ENCODE data around the gene MEF2A. TPM values are rescaled to one million over a fixed set of nuclear protein-coding genes. Genes with fewer than 3 reads are reported as not detected.
"Not testable (repeated sequence)": the region's sequence is repeated elsewhere in the genome, so short reads cannot be mapped to it uniquely, and the experiment has no call there.

MEF2A gene
- total RNA-seq (10 to 100 TPM; 43.2 to 82.7 (median 66.4) TPM), polyA plus RNA-seq (10 to 100 TPM; 25.5 to 58.9 TPM)
- long read RNA-seq, donor 1, full-length matches to known transcripts: 38 of 88 reads
- long read RNA-seq, donor 1, partial matches to known transcripts: 24 of 88 reads
- long read RNA-seq, donor 1, other reads (novel, unspliced or antisense): 26 of 88 reads
- long read RNA-seq, donor 2, full-length matches to known transcripts: 16 of 22 reads
- long read RNA-seq, donor 2, partial matches to known transcripts: 6 of 22 reads
- long read RNA-seq, donor 2, other reads (novel, unspliced or antisense): 0 of 22 reads
- long read RNA-seq, donor 3, full-length matches to known transcripts: 70 of 120 reads
- long read RNA-seq, donor 3, partial matches to known transcripts: 6 of 120 reads
- long read RNA-seq, donor 3, other reads (novel, unspliced or antisense): 44 of 120 reads

- Histone ChIP-seq H3K9me3 (no peaks in the 10 kb centered on the region), H3K4me1 (ENCODE audit: insufficient read depth) (peaks cover 3% of the 10 kb centered on the region), H3K27ac (peak within 1 kb of the TSS; percentile 91 to 99), H3K36me3 (no peaks in the 10 kb centered on the region), H3K4me3 (peak within 1 kb of the TSS; percentile 71), H3K27me3 (no peaks in the 10 kb centered on the region)
- DNase-seq: peak; percentile 96 to 97 (median 96)
- WGBS, 3 donors: 0% methylated on average over 77 to 101 of the region's 101 CpGs
- intact Hi-C loops (cut with DNase I): loop anchor here in 1 of 4 donors (10.0 kb wide), 2 partner anchors 161 to 281 kb away; no protein-coding TSS in a partner anchor
- TF ChIP-seq CTCF (IDR thresholded peaks at IDR 0.05) (no peak), POLR2A (IDR thresholded peaks at IDR 0.05) (peak; percentile 87), EP300 (IDR thresholded peaks at IDR 0.05) (no peak)
Measured at GRCh38 chr15:99565299-99566156, at the start of gene MEF2A. Gene MEF2A, plus strand, starts transcription at chr15:99565984. Its CDS starts 67,136 bp downstream, at chr15:99633120.

GRCh38 chr15:99518191-99518590 lies 47.6 kb upstream of the MEF2A start:
- TF ChIP-seq EP300 (IDR thresholded peaks at IDR 0.05) (no peak), POLR2A (IDR thresholded peaks at IDR 0.05) (no peak), CTCF (IDR thresholded peaks at IDR 0.05) (no peak)
- H3K9me3 ChIP-seq: no peaks in the 10 kb centered on the region
- no peaks in the 10 kb centered on the region for H3K4me1 ChIP-seq (ENCODE audit: insufficient read depth)
- H3K27ac ChIP-seq: no peak overlapping the region
- H3K27me3 ChIP-seq: no peaks in the 10 kb centered on the region
- intact Hi-C loops (cut with DNase I): loop anchor here in 1 of 4 donors (5.0 kb wide), 1 partner anchor 34 kb away; no protein-coding TSS in a partner anchor
- no peaks in the 10 kb centered on the region for H3K36me3 ChIP-seq
- no peak overlapping the region for H3K4me3 ChIP-seq
- no peak for DNase-seq
- WGBS, 3 donors: 79 to 84% (median 80%) methylated on average over 4 of the region's 4 CpGs

- intact Hi-C loops (cut with DNase I): loop anchor here in 1 of 4 donors (5.0 kb wide), 1 partner anchor 33 kb away; no protein-coding TSS in a partner anchor
- not testable (repeated sequence) for H3K9me3 ChIP-seq; H3K4me1 ChIP-seq (ENCODE audit: insufficient read depth); H3K4me3 ChIP-seq; DNase-seq; H3K36me3 ChIP-seq; H3K27me3 ChIP-seq; H3K27ac ChIP-seq
- 78 to 90% (median 83%) methylated on average over 1 of the region's 1 CpG for WGBS, 3 donors
Measured at GRCh38 chr15:99519366-99519765, 46.4 kb upstream of the MEF2A start.

- H3K4me3 ChIP-seq: no peak overlapping the region
- H3K4me1 ChIP-seq (ENCODE audit: insufficient read depth): no peaks in the 10 kb centered on the region
- H3K27ac ChIP-seq: no peak overlapping the region
- DNase-seq: no peak
- H3K36me3 ChIP-seq: no peaks in the 10 kb centered on the region
- H3K27me3 ChIP-seq: no peaks in the 10 kb centered on the region
- TF ChIP-seq POLR2A (IDR thresholded peaks at IDR 0.05) (no peak), CTCF (IDR thresholded peaks at IDR 0.05) (no peak), EP300 (IDR thresholded peaks at IDR 0.05) (no peak)
- H3K9me3 ChIP-seq: no peaks in the 10 kb centered on the region
- intact Hi-C loops (cut with DNase I): no loop called here
- whole genome bisulfite sequencing, 3 donors: 92 to 94% (median 93%) methylated on average over 4 of the region's 4 CpGs
Measured at GRCh38 chr15:99522288-99522687, 43.5 kb upstream of the MEF2A start.
